ENCODE measurements around the gene LRPPRC. TPM values are rescaled to one million over a fixed set of nuclear protein-coding genes. Genes with fewer than 3 reads are reported as not detected.

Gene LRPPRC
- total and polyA plus RNA-seq, 9 of the 15 experiments (the other 6 are each of a cell fraction or from before 2014, with no cell fraction given), result 41.5 to 214 (median 138) TPM

DNA sequence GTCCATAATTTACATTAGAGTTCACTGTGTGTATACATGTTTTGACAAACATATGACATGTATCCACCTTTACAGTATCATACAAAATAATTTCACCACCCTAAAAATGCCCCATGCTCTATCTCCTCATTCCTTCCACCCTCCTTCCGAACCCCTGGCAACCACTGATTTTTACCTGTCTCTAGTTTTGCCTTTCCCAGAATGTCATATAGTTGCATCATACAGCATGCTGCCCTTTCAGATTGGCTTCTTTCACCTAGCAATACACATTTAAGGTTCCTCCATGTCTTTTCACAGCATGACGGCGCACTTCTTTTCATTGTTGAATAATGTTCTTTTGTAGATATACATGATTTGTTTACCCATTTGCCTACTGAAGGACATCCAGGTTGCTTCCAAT, 10.4 kb downstream of the LRPPRC start (continued):
- no peak for TF ChIP-seq NCOA1 (IDR thresholded peaks at IDR 0.05; ENCODE audit: low read depth)
- TF ChIP-seq HEY1 (CRISPR knock-in tag; IDR thresholded peaks at IDR 0.05; ENCODE audit: borderline replicate concordance), result no peak
- 0 out of 2 replicates have a peak, but pooled peaks have one; percentile 14 for TF ChIP-seq ZNF311 (CRISPR knock-in tag; IDR thresholded peaks at IDR 0.05)
- peak; percentile 52 for TF ChIP-seq POLR2A (conservative IDR thresholded peaks at IDR 0.05)
- TF ChIP-seq, protein P1, sequence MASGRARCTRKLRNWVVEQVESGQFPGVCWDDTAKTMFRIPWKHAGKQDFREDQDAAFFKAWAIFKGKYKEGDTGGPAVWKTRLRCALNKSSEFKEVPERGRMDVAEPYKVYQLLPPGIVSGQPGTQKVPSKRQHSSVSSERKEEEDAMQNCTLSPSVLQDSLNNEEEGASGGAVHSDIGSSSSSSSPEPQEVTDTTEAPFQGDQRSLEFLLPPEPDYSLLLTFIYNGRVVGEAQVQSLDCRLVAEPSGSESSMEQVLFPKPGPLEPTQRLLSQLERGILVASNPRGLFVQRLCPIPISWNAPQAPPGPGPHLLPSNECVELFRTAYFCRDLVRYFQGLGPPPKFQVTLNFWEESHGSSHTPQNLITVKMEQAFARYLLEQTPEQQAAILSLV (tag; IDR thresholded peaks at IDR 0.05), result peak; percentile 75
- no peak for TF ChIP-seq NFIX (CRISPR knock-in tag; IDR thresholded peaks at IDR 0.05; ENCODE audit: low read depth)
- TF ChIP-seq, protein P2, sequence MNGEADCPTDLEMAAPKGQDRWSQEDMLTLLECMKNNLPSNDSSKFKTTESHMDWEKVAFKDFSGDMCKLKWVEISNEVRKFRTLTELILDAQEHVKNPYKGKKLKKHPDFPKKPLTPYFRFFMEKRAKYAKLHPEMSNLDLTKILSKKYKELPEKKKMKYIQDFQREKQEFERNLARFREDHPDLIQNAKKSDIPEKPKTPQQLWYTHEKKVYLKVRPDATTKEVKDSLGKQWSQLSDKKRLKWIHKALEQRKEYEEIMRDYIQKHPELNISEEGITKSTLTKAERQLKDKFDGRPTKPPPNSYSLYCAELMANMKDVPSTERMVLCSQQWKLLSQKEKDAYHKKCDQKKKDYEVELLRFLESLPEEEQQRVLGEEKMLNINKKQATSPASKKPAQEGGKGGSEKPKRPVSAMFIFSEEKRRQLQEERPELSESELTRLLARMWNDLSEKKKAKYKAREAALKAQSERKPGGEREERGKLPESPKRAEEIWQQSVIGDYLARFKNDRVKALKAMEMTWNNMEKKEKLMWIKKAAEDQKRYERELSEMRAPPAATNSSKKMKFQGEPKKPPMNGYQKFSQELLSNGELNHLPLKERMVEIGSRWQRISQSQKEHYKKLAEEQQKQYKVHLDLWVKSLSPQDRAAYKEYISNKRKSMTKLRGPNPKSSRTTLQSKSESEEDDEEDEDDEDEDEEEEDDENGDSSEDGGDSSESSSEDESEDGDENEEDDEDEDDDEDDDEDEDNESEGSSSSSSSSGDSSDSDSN (IDR thresholded peaks at IDR 0.05; ENCODE audit: borderline replicate concordance in 1 of 2, low read depth in 2 of 2, low read length in 2 of 2), result no peak
- no peak for TF ChIP-seq ZNF23 (CRISPR knock-in tag; IDR thresholded peaks at IDR 0.05)
- TF ChIP-seq TAF9B (IDR thresholded peaks at IDR 0.05; ENCODE audit: partially characterized antibody), result no peak
- no peak for TF ChIP-seq ZNF324 (CRISPR knock-in tag; IDR thresholded peaks at IDR 0.05)
- TF ChIP-seq, protein P3, sequence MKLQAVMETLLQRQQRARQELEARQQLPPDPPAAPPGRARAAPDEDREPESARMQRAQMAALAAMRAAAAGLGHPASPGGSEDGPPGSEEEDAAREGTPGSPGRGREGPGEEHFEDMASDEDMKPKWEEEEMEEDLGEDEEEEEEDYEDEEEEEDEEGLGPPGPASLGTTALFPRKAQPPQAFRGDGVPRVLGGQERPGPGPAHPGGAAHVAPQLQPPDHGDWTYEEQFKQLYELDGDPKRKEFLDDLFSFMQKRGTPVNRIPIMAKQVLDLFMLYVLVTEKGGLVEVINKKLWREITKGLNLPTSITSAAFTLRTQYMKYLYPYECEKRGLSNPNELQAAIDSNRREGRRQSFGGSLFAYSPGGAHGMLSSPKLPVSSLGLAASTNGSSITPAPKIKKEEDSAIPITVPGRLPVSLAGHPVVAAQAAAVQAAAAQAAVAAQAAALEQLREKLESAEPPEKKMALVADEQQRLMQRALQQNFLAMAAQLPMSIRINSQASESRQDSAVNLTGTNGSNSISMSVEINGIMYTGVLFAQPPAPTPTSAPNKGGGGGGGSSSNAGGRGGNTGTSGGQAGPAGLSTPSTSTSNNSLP (IDR thresholded peaks at IDR 0.05; ENCODE audit: borderline replicate concordance, low read depth, low read length), result no peak
- no peak for TF ChIP-seq ZSCAN29 (IDR thresholded peaks at IDR 0.05)
- TF ChIP-seq, protein P4, sequence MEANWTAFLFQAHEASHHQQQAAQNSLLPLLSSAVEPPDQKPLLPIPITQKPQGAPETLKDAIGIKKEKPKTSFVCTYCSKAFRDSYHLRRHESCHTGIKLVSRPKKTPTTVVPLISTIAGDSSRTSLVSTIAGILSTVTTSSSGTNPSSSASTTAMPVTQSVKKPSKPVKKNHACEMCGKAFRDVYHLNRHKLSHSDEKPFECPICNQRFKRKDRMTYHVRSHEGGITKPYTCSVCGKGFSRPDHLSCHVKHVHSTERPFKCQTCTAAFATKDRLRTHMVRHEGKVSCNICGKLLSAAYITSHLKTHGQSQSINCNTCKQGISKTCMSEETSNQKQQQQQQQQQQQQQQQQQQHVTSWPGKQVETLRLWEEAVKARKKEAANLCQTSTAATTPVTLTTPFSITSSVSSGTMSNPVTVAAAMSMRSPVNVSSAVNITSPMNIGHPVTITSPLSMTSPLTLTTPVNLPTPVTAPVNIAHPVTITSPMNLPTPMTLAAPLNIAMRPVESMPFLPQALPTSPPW (CRISPR knock-in tag; IDR thresholded peaks at IDR 0.05), result no peak
- TF ChIP-seq NR2C1 (IDR thresholded peaks at IDR 0.05), result no peak
- TF ChIP-seq NR2C1 (tag; IDR thresholded peaks at IDR 0.05), result peak; percentile 62
- TF ChIP-seq ZFPM2 (CRISPR knock-in tag; IDR thresholded peaks at IDR 0.05), result no peak
- TF ChIP-seq YY1 (IDR thresholded peaks at IDR 0.05; ENCODE audit: borderline replicate concordance in 1 of 3, control insufficient read depth in 1 of 3, extremely low read depth in 1 of 3, insufficient read depth in 3 of 3, insufficient read length in 1 of 3, insufficient replicate concordance in 2 of 3, low read depth in 1 of 3, low read length in 2 of 3), result no peak
- peak in 1 of 2 experiments; percentile 34 for TF ChIP-seq NCOA2 (IDR thresholded peaks at IDR 0.05; ENCODE audit: partially characterized antibody in 2 of 2)
- TF ChIP-seq, protein P5, sequence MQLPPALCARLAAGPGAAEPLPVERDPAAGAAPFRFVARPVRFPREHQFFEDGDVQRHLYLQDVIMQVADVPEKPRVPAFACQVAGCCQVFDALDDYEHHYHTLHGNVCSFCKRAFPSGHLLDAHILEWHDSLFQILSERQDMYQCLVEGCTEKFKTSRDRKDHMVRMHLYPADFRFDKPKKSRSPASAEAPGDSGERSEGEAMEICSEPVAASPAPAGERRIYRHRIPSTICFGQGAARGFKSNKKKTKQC (CRISPR knock-in tag; IDR thresholded peaks at IDR 0.05), result no peak
- TF ChIP-seq ILF3 (IDR thresholded peaks at IDR 0.05; ENCODE audit: borderline replicate concordance), result no peak
- peak; percentile 81 for TF ChIP-seq EP400 (IDR thresholded peaks at IDR 0.05)
- TF ChIP-seq CEBPB (tag; IDR thresholded peaks at IDR 0.05), result peak; percentile 41; the same call in 1 of the 2 replicates

All from K562 (cell line).